Measurements from ENCODE around the gene TRPC4AP.

TRPC4AP gene

GRCh38 chr20:34974246-34974645 lies 118.4 kb downstream of the TRPC4AP start:
- Histone ChIP-seq H4K20me1 (ENCODE audit: insufficient read depth, low read length, poor library complexity, severe bottlenecking) (no peaks in the 10 kb centered on the region), H3K4me1 (ENCODE audit: insufficient read depth, low read length, poor library complexity, severe bottlenecking) (no peaks in the 10 kb centered on the region), H3F3A (ENCODE audit: low read depth) (no peaks in the 10 kb centered on the region), H3K4me3 (ENCODE audit: low read length, poor library complexity, severe bottlenecking) (no peak overlapping the region), H3K4me2 (ENCODE audit: low read depth, low read length, poor library complexity, severe bottlenecking) (no peak overlapping the region), H3K27me3 (ENCODE audit: insufficient read depth, low read length, poor library complexity, severe bottlenecking) (no peaks in the 10 kb centered on the region), H2AFZ (ENCODE audit: low read length) (no peak overlapping the region), H3K9me2 (replicated peaks; ENCODE audit: low read depth, low read length) (no peaks in the 10 kb centered on the region), H3K9me3 (ENCODE audit: insufficient read depth, low read depth, low read length) (no peaks in the 10 kb centered on the region), H3K36me3 (ENCODE audit: insufficient read depth, low read length) (no peaks in the 10 kb centered on the region), H3K79me2 (ENCODE audit: insufficient read depth, low read length) (no peaks in the 10 kb centered on the region), H3K9ac (ENCODE audit: low read depth, low read length, poor library complexity, severe bottlenecking) (no peak overlapping the region)
- TF ChIP-seq CTCF (conservative IDR thresholded peaks at IDR 0.05; ENCODE audit: low read length) (no peak), EZH2phosphoT487 (IDR thresholded peaks at IDR 0.05; ENCODE audit: borderline replicate concordance) (no peak)

GRCh38 chr20:34971561-34972235 lies 120.9 kb downstream of the TRPC4AP start:
- no peak overlapping the region for H3K4me3 ChIP-seq (ENCODE audit: low read length, poor library complexity, severe bottlenecking)
- no peaks in the 10 kb centered on the region for H4K20me1 ChIP-seq (ENCODE audit: insufficient read depth, low read length, poor library complexity, severe bottlenecking)
- no peaks in the 10 kb centered on the region for H3F3A ChIP-seq (ENCODE audit: low read depth)
- no peaks in the 10 kb centered on the region for H3K9me2 ChIP-seq (replicated peaks; ENCODE audit: low read depth, low read length)
- no peak overlapping the region for H2AFZ ChIP-seq (ENCODE audit: low read length)
- H3K27me3 ChIP-seq (ENCODE audit: insufficient read depth, low read length, poor library complexity, severe bottlenecking): no peaks in the 10 kb centered on the region
- H3K4me2 ChIP-seq (ENCODE audit: low read depth, low read length, poor library complexity, severe bottlenecking): no peak overlapping the region
- H3K79me2 ChIP-seq (ENCODE audit: insufficient read depth, low read length): no peaks in the 10 kb centered on the region
- no peaks in the 10 kb centered on the region for H3K4me1 ChIP-seq (ENCODE audit: insufficient read depth, low read length, poor library complexity, severe bottlenecking)
- H3K36me3 ChIP-seq (ENCODE audit: insufficient read depth, low read length): no peaks in the 10 kb centered on the region
- TF ChIP-seq CTCF (conservative IDR thresholded peaks at IDR 0.05; ENCODE audit: low read length) (no peak), EZH2phosphoT487 (IDR thresholded peaks at IDR 0.05; ENCODE audit: borderline replicate concordance) (no peak)
- H3K9me3 ChIP-seq (ENCODE audit: insufficient read depth, low read depth, low read length): no peaks in the 10 kb centered on the region
- no peak overlapping the region for H3K9ac ChIP-seq (ENCODE audit: low read depth, low read length, poor library complexity, severe bottlenecking)

GRCh38 chr20:34970846-34971560 lies 121.6 kb downstream of the TRPC4AP start:
- Histone ChIP-seq H3K36me3 (ENCODE audit: insufficient read depth, low read length) (no peaks in the 10 kb centered on the region), H3K9me2 (replicated peaks; ENCODE audit: low read depth, low read length) (no peaks in the 10 kb centered on the region), H3K9ac (ENCODE audit: low read depth, low read length, poor library complexity, severe bottlenecking) (no peak overlapping the region), H3K4me2 (ENCODE audit: low read depth, low read length, poor library complexity, severe bottlenecking) (no peak overlapping the region), H3K4me3 (ENCODE audit: low read length, poor library complexity, severe bottlenecking) (no peak overlapping the region), H3K4me1 (ENCODE audit: insufficient read depth, low read length, poor library complexity, severe bottlenecking) (no peaks in the 10 kb centered on the region), H3K27me3 (ENCODE audit: insufficient read depth, low read length, poor library complexity, severe bottlenecking) (no peaks in the 10 kb centered on the region), H3F3A (ENCODE audit: low read depth) (no peaks in the 10 kb centered on the region), H4K20me1 (ENCODE audit: insufficient read depth, low read length, poor library complexity, severe bottlenecking) (no peaks in the 10 kb centered on the region), H3K9me3 (ENCODE audit: insufficient read depth, low read depth, low read length) (no peaks in the 10 kb centered on the region), H2AFZ (ENCODE audit: low read length) (no peak overlapping the region), H3K79me2 (ENCODE audit: insufficient read depth, low read length) (no peaks in the 10 kb centered on the region)
- no peak for TF ChIP-seq EZH2phosphoT487 (IDR thresholded peaks at IDR 0.05; ENCODE audit: borderline replicate concordance)

Data from Loucy (cell line).